NB4 (cell line): Measurements from ENCODE around the gene TAF3.

Experiments
- CTCF ChIP-seq: IDR thresholded peaks from one replicate; pipeline ENCODE4 v1.5.1; 2012; ENCODE audit warnings: low read depth, low read length
- MAX ChIP-seq: IDR thresholded peaks from 2 replicates; pipeline ENCODE4 v1.6.1; 2011; ENCODE audit warnings: low read depth, low read length
- POLR2A ChIP-seq: IDR thresholded peaks from 2 replicates; pipeline ENCODE4 v1.6.1; 2011; ENCODE audit warnings: mild to moderate bottlenecking; ENCODE audit not compliant: insufficient read length; ENCODE audit errors: extremely low read depth

GRCh38 chr10:7968510-7969112, 150.3 kb downstream of the TAF3 start:
- TF ChIP-seq CTCF, result no peak
- TF ChIP-seq POLR2A, result no peak
- TF ChIP-seq MAX, result no peak
